ENCODE results near the gene EYA2.
"Not testable (repeated sequence)": the region's sequence is repeated elsewhere in the genome, so short reads cannot be mapped to it uniquely, and the experiment has no call there.

EYA2 gene

GRCh38 chr20:46932439-46932838 lies 37.8 kb downstream of the EYA2 start:
- not testable (repeated sequence) for DNase-seq

- no peak for DNase-seq
Observed at GRCh38 chr20:46933150-46933549, 38.5 kb downstream of the EYA2 start.

GRCh38 chr20:46934746-46935287 lies 40.2 kb downstream of the EYA2 start:
- DNase-seq, result no peak

- DNase-seq, result no peak
Observed at GRCh38 chr20:46935394-46936017, 40.9 kb downstream of the EYA2 start.

- peak in 2 of 14 donors; percentile 10 to 16 for DNase-seq
Observed at GRCh38 chr20:46936415-46937156, 41.9 kb downstream of the EYA2 start.

- no peak for DNase-seq
Observed at GRCh38 chr20:46937157-46937523, 42.5 kb downstream of the EYA2 start.

- DNase-seq, result no peak
Observed at GRCh38 chr20:46937533-46938226, 43.0 kb downstream of the EYA2 start.

- no peak for DNase-seq
Observed at GRCh38 chr20:46938434-46938833, 43.8 kb downstream of the EYA2 start.

GRCh38 chr20:46939031-46939965 lies 44.7 kb downstream of the EYA2 start:
- no peak for DNase-seq

- no peak for DNase-seq
Observed at GRCh38 chr20:46940616-46941015, 46.0 kb downstream of the EYA2 start.

GRCh38 chr20:46941404-46941803 lies 46.8 kb downstream of the EYA2 start:
- no peak for DNase-seq

- DNase-seq, result no peak
Observed at GRCh38 chr20:46943861-46944591, 49.4 kb downstream of the EYA2 start.

- no peak for DNase-seq
Observed at GRCh38 chr20:46945465-46945864, 50.8 kb downstream of the EYA2 start.

- no peak for DNase-seq
Observed at GRCh38 chr20:46946181-46946624, 51.6 kb downstream of the EYA2 start.

- no peak for DNase-seq
Observed at GRCh38 chr20:46946796-46947195, 52.2 kb downstream of the EYA2 start.

- no peak for DNase-seq
Observed at GRCh38 chr20:46948081-46948480, 53.4 kb downstream of the EYA2 start.

GRCh38 chr20:46951405-46951804 lies 56.8 kb downstream of the EYA2 start:
- no peak for DNase-seq

GRCh38 chr20:46951840-46952497 lies 57.3 kb downstream of the EYA2 start:
- no peak for DNase-seq

GRCh38 chr20:46953596-46953995 lies 59.0 kb downstream of the EYA2 start:
- no peak for DNase-seq

GRCh38 chr20:46954490-46955038 lies 59.9 kb downstream of the EYA2 start:
- no peak for DNase-seq

Measured in C1 segment of cervical spinal cord (tissue), 14 donors.